ENCODE measurements around the gene SMG5.

SMG5 gene

DNA sequence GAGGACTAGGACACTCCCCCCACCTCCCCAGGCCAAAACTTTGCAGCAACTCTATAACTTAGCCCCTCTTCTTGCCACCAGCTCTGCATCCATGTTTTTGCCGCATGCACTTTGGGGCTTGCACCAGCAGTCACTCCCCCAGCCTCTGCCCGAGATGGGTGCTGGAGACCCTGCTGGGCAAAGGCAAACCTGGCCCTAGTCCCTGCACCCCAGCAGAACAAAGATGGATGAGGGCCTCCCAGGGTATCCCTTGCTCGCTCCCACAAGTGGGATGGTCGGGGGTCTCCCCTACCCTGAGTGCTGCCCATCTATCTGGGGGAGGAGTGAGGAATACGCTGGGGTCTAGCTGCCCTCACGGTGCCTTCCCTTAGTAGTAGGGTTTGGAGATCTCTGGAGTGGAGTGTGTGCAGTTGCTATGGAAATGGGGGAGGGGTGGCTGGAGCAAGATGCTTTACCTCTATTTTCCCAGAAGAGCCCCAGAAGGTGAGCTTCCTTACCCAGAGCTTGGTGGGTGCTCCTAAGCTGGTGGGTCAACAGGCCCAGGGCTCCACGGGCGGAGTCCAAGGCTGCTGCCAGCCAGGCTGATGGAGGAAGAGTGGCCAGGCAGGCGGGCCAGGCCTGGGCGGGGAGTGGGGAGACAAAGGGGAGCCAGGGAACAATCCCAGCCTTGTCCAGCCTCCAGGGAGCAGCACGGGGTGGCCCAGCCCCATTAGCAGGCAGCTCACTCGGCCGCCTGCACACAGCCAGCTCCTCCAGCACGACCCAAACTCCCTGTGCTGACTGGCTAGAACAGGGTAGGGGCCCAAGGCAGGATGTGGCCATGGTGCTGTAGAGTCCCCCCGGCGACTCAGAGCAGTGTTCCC is 34.9 kb downstream of the SMG5 start, which contains the start of gene PAQR6:
TSS of gene PAQR6 (minus strand) at position 597 of the 863 bp plus-strand sequence. CDS start 1,325 bp downstream, outside the sequence.
- H3K4me2 ChIP-seq (ENCODE audit: low read depth, low read length, poor library complexity, severe bottlenecking), result no peak within 1 kb of the TSS
- H3K27ac ChIP-seq (ENCODE audit: low read depth, low read length), result no peak within 1 kb of the TSS
- H3K4me3 ChIP-seq (ENCODE audit: insufficient read depth, low read length, poor library complexity, severe bottlenecking), result no peak within 1 kb of the TSS
- no peak within 1 kb of the TSS for H2AFZ ChIP-seq (ENCODE audit: low read depth, low read length, severe bottlenecking)
- no peaks in the 10 kb centered on the region for H3F3A ChIP-seq (ENCODE audit: insufficient read depth)
- H3K27me3 ChIP-seq (ENCODE audit: low read length), result no peaks in the 10 kb centered on the region
- no peaks in the 10 kb centered on the region for H3K36me3 ChIP-seq (ENCODE audit: low read length)
- no peak within 1 kb of the TSS for H3K9ac ChIP-seq (ENCODE audit: low read length)
- no peaks in the 10 kb centered on the region for H3K79me2 ChIP-seq (ENCODE audit: insufficient read depth, low read length)
- H3K9me2 ChIP-seq (replicated peaks; ENCODE audit: insufficient read depth, low read length), result no peaks in the 10 kb centered on the region
- no peak for TF ChIP-seq EZH2phosphoT487 (conservative IDR thresholded peaks at IDR 0.05; ENCODE audit: low read length)
- TF ChIP-seq, protein P1, sequence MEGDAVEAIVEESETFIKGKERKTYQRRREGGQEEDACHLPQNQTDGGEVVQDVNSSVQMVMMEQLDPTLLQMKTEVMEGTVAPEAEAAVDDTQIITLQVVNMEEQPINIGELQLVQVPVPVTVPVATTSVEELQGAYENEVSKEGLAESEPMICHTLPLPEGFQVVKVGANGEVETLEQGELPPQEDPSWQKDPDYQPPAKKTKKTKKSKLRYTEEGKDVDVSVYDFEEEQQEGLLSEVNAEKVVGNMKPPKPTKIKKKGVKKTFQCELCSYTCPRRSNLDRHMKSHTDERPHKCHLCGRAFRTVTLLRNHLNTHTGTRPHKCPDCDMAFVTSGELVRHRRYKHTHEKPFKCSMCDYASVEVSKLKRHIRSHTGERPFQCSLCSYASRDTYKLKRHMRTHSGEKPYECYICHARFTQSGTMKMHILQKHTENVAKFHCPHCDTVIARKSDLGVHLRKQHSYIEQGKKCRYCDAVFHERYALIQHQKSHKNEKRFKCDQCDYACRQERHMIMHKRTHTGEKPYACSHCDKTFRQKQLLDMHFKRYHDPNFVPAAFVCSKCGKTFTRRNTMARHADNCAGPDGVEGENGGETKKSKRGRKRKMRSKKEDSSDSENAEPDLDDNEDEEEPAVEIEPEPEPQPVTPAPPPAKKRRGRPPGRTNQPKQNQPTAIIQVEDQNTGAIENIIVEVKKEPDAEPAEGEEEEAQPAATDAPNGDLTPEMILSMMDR (IDR thresholded peaks at IDR 0.05; ENCODE audit: insufficient read depth, low read length, poor library complexity, severe bottlenecking), result no peak
- H4K20me1 ChIP-seq (ENCODE audit: low read depth, low read length), result no peaks in the 10 kb centered on the region
- no peaks in the 10 kb centered on the region for H3K9me3 ChIP-seq (ENCODE audit: insufficient read depth, low read length)

DNA sequence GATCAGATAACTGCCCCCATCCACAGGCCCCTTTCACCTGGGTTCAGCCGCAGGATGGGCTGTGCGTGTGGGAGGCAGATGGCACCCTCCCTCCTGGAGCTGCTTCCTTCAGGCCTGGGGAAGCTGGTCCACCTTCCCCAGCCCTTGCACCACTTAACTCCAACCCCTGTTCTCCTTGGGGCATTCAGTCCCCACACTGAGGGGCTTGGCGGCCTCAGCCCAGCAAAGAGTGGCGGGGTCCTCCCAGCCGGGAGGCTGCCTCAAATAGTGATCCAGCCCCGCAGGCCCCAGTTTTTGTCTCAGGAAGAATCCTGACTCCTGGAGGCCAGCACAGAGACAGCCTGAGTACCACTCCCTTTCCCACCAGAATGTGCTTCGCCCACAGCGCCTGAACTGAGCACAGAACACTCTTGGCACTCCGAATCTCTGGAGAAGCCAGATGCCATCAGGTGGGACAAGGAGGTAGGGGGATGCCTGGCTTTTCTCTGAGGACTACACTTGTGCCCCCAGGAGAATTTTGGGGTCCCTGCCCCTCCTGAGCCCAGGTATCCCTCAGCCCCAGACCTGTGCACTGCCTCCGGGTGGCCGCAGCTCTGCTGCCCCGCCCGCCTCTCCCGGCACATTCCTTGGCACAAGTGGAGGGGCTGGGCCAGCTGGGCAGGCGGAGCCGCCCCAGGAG is 35.7 kb downstream of the SMG5 start:
- Histone ChIP-seq H3K9ac (ENCODE audit: low read length) (no peak overlapping the region), H4K20me1 (ENCODE audit: low read depth, low read length) (no peaks in the 10 kb centered on the region), H3F3A (ENCODE audit: insufficient read depth) (no peaks in the 10 kb centered on the region), H3K36me3 (ENCODE audit: low read length) (no peaks in the 10 kb centered on the region), H3K27me3 (ENCODE audit: low read length) (no peaks in the 10 kb centered on the region), H3K9me3 (ENCODE audit: insufficient read depth, low read length) (no peaks in the 10 kb centered on the region), H3K4me3 (ENCODE audit: insufficient read depth, low read length, poor library complexity, severe bottlenecking) (no peak overlapping the region), H3K27ac (ENCODE audit: low read depth, low read length) (no peak overlapping the region), H3K4me2 (ENCODE audit: low read depth, low read length, poor library complexity, severe bottlenecking) (no peak overlapping the region), H2AFZ (ENCODE audit: low read depth, low read length, severe bottlenecking) (no peak overlapping the region), H3K79me2 (ENCODE audit: insufficient read depth, low read length) (no peaks in the 10 kb centered on the region), H3K9me2 (replicated peaks; ENCODE audit: insufficient read depth, low read length) (no peaks in the 10 kb centered on the region)
- TF ChIP-seq, protein P1 (IDR thresholded peaks at IDR 0.05; ENCODE audit: insufficient read depth, low read length, poor library complexity, severe bottlenecking), result no peak
- TF ChIP-seq EZH2phosphoT487 (conservative IDR thresholded peaks at IDR 0.05; ENCODE audit: low read length), result no peak

DNA sequence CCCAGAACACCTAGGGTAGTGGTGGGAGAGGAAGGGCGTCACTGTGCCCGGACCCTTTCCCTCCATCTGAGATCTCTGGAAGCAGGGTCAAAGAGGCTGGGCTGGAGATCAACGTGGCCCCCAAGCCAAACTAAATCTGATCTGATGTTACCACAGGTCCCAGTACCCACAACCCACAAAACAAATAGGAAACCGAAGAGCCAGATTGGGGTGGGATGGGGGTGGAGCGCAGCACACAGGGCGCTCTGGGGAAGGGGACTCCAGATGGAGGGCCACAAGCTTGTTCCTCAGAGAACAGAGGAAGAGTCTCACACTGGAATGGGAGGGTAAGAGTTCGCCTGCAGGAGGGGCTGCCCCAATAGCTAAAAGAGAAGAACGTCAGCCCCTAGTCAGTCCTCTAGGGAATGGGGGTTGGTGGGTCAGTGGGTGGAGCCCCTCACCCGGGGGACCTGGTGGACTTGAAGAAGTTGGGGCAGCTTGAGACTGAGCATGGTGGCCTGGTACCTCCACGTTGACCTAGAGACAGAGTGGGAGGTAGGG is 36.3 kb downstream of the SMG5 start:
- Histone ChIP-seq H2AFZ (ENCODE audit: low read depth, low read length, severe bottlenecking) (no peak overlapping the region), H4K20me1 (ENCODE audit: low read depth, low read length) (no peaks in the 10 kb centered on the region), H3K4me3 (ENCODE audit: insufficient read depth, low read length, poor library complexity, severe bottlenecking) (no peak overlapping the region), H3K27ac (ENCODE audit: low read depth, low read length) (no peak overlapping the region), H3F3A (ENCODE audit: insufficient read depth) (no peaks in the 10 kb centered on the region), H3K79me2 (ENCODE audit: insufficient read depth, low read length) (no peaks in the 10 kb centered on the region), H3K36me3 (ENCODE audit: low read length) (no peaks in the 10 kb centered on the region), H3K9me3 (ENCODE audit: insufficient read depth, low read length) (no peaks in the 10 kb centered on the region), H3K9ac (ENCODE audit: low read length) (no peak overlapping the region), H3K9me2 (replicated peaks; ENCODE audit: insufficient read depth, low read length) (no peaks in the 10 kb centered on the region), H3K27me3 (ENCODE audit: low read length) (no peaks in the 10 kb centered on the region), H3K4me2 (ENCODE audit: low read depth, low read length, poor library complexity, severe bottlenecking) (no peak overlapping the region)
- TF ChIP-seq, protein P1 (IDR thresholded peaks at IDR 0.05; ENCODE audit: insufficient read depth, low read length, poor library complexity, severe bottlenecking), result no peak
- TF ChIP-seq EZH2phosphoT487 (conservative IDR thresholded peaks at IDR 0.05; ENCODE audit: low read length), result no peak

Data from SU-DHL-6 (cell line).